Skeletal muscle tissue (tissue), 4 donors: ENCODE data around the gene GCN1. TPM values are rescaled to one million over a fixed set of nuclear protein-coding genes. Genes with fewer than 3 reads are reported as not detected.
A peak's percentile ranks its signal among the peaks of the same experiment; 100 is the strongest.

Source experiments
- H3K27ac ChIP-seq: one replicate; pipeline ENCODE4 v1.7.0; 2013; ENCODE audit warnings: mild to moderate bottlenecking, low read depth, low read length, inconsistent platforms
- H3K27me3 ChIP-seq, 3 donors: one replicate each; pipeline ENCODE4 v1.7.0; 2013; ENCODE audit warnings: low read length in 3 of 3; ENCODE audit not compliant: control insufficient read depth in 3 of 3, insufficient read depth in 3 of 3
- H3K36me3 ChIP-seq, 3 donors: one replicate each; pipeline ENCODE4 v1.7.0; 2013; ENCODE audit warnings: low read length in 3 of 3; ENCODE audit not compliant: control insufficient read depth in 3 of 3, insufficient read depth in 3 of 3
- H3K4me1 ChIP-seq, 3 donors: one replicate each; pipeline ENCODE4 v1.7.0; 2013; ENCODE audit warnings: low read length in 3 of 3, mild to moderate bottlenecking in 3 of 3; ENCODE audit not compliant: control insufficient read depth in 3 of 3, insufficient read depth in 3 of 3
- H3K4me3 ChIP-seq, 3 donors: one replicate each; pipeline ENCODE4 v1.7.0; 2013; ENCODE audit warnings: low read length in 3 of 3
- H3K9ac ChIP-seq, 3 donors: one replicate each; pipeline ENCODE4 v1.7.0; 2013; ENCODE audit warnings: low read length in 3 of 3, mild to moderate bottlenecking in 3 of 3, moderate library complexity in 2 of 3, low read depth in 1 of 3
- H3K9me3 ChIP-seq, 3 donors: one replicate each; pipeline ENCODE4 v1.7.0; 2013; ENCODE audit warnings: low read length in 3 of 3; ENCODE audit not compliant: control insufficient read depth in 3 of 3
- total RNA-seq: library from RNA; depleted of rRNA; stranded (reverse); fragments of >200 nt; gene quantifications from one replicate; pipeline ENCODE4 v1.2.3, GENCODE V29; 2014
- donor health status: Osteomylitis.

The GCN1 gene
- total RNA-seq: 87.2 TPM

- Histone ChIP-seq H3K27ac (peak within 1 kb of the TSS; percentile 94), H3K4me3 (peak within 1 kb of the TSS; percentile 88 to 96 (median 94)), H3K36me3 (peaks cover 30 to 48% (median 44%) of the 10 kb centered on the region in 3 donors), H3K27me3 (no peaks in the 10 kb centered on the region), H3K9ac (peak within 1 kb of the TSS; percentile 91 to 95 (median 94)), H3K9me3 (no peaks in the 10 kb centered on the region), H3K4me1 (peaks cover 26 to 47% (median 30%) of the 10 kb centered on the region in 3 donors)
These were observed at the start of gene GCN1 for GRCh38 chr12:120194534-120195395. Gene GCN1 (minus strand): TSS chr12:120194715. CDS start chr12:120194697, 18 bp downstream.

- no peaks in the 10 kb centered on the region for H3K27me3 ChIP-seq
- peak overlapping the region in 1 of 3 donors; percentile 45 for H3K9ac ChIP-seq
- peaks cover 0 to 3% (median 0%) of the 10 kb centered on the region in 3 donors for H3K36me3 ChIP-seq
- peak overlapping the region; percentile 74 for H3K27ac ChIP-seq
- peaks cover 62 to 76% (median 70%) of the 10 kb centered on the region in 3 donors for H3K4me1 ChIP-seq
- no peak overlapping the region for H3K4me3 ChIP-seq
- no peaks in the 10 kb centered on the region for H3K9me3 ChIP-seq
These were observed 48.6 kb upstream of the GCN1 start for GRCh38 chr12:120242971-120243699.

GRCh38 chr12:120242275-120242799, 47.8 kb upstream of the GCN1 start:
- Histone ChIP-seq H3K36me3 (peaks cover 0 to 3% (median 0%) of the 10 kb centered on the region in 3 donors), H3K27ac (peak overlapping the region; percentile 74), H3K27me3 (no peaks in the 10 kb centered on the region), H3K4me3 (peak overlapping the region in 1 of 3 donors; percentile 6), H3K9ac (peak overlapping the region in 2 of 3 donors; percentile 20 to 40), H3K9me3 (no peaks in the 10 kb centered on the region), H3K4me1 (peaks cover 62 to 76% (median 70%) of the 10 kb centered on the region in 3 donors)

GRCh38 chr12:120241561-120242274, 47.2 kb upstream of the GCN1 start:
- Histone ChIP-seq H3K36me3 (peaks cover 0 to 3% (median 0%) of the 10 kb centered on the region in 3 donors), H3K9me3 (no peaks in the 10 kb centered on the region), H3K4me1 (peaks cover 66 to 77% (median 73%) of the 10 kb centered on the region in 3 donors), H3K4me3 (peak overlapping the region in 1 of 3 donors; percentile 6), H3K27me3 (no peaks in the 10 kb centered on the region), H3K27ac (peak overlapping the region; percentile 74), H3K9ac (peak overlapping the region in 2 of 3 donors; percentile 35 to 62)

- Histone ChIP-seq H3K9me3 (no peaks in the 10 kb centered on the region), H3K27ac (peak overlapping the region; percentile 74), H3K4me3 (peak overlapping the region in 2 of 3 donors; percentile 19 to 36), H3K36me3 (peaks cover 0 to 3% (median 0%) of the 10 kb centered on the region in 3 donors), H3K9ac (peak overlapping the region in 2 of 3 donors; percentile 33 to 51), H3K27me3 (no peaks in the 10 kb centered on the region), H3K4me1 (peaks cover 76 to 84% (median 82%) of the 10 kb centered on the region in 3 donors)
These were observed 45.9 kb upstream of the GCN1 start for GRCh38 chr12:120240495-120240833.

- H3K9ac ChIP-seq: peak overlapping the region in 2 of 3 donors; percentile 33 to 54
- peak overlapping the region; percentile 74 for H3K27ac ChIP-seq
- no peaks in the 10 kb centered on the region for H3K9me3 ChIP-seq
- H3K36me3 ChIP-seq: peaks cover 0 to 3% (median 0%) of the 10 kb centered on the region in 3 donors
- peaks cover 78 to 86% (median 85%) of the 10 kb centered on the region in 3 donors for H3K4me1 ChIP-seq
- H3K27me3 ChIP-seq: no peaks in the 10 kb centered on the region
- H3K4me3 ChIP-seq: peak overlapping the region in 1 of 3 donors; percentile 36
These were observed 45.4 kb upstream of the GCN1 start for GRCh38 chr12:120239776-120240494.

GRCh38 chr12:120238839-120239445, 44.4 kb upstream of the GCN1 start:
- Histone ChIP-seq H3K27me3 (no peaks in the 10 kb centered on the region), H3K4me1 (peaks cover 86 to 92% (median 92%) of the 10 kb centered on the region in 3 donors), H3K9me3 (no peaks in the 10 kb centered on the region), H3K36me3 (peaks cover 0 to 3% (median 0%) of the 10 kb centered on the region in 3 donors), H3K4me3 (no peak overlapping the region), H3K9ac (peak overlapping the region in 2 of 3 donors; percentile 4 to 40), H3K27ac (peak overlapping the region; percentile 92)

- Histone ChIP-seq H3K4me1 (peaks cover 92 to 93% (median 92%) of the 10 kb centered on the region in 3 donors), H3K9ac (peak overlapping the region; percentile 4 to 65 (median 60)), H3K9me3 (no peaks in the 10 kb centered on the region), H3K27ac (peak overlapping the region; percentile 92), H3K4me3 (peak overlapping the region in 2 of 3 donors; percentile 43 to 47), H3K36me3 (peaks cover 0 to 3% (median 0%) of the 10 kb centered on the region in 3 donors), H3K27me3 (no peaks in the 10 kb centered on the region)
These were observed 43.7 kb upstream of the GCN1 start for GRCh38 chr12:120238217-120238616.
